NT2/D1 (cell line): Measurements from ENCODE around the gene PPM1H.
"Not testable (repeated sequence)": the region's sequence is repeated elsewhere in the genome, so short reads cannot be mapped to it uniquely, and the experiment has no call there.

ENCODE experiments used
- SUZ12 ChIP-seq: IDR thresholded peaks from 2 replicates; pipeline ENCODE4 v1.6.1; 2011; ENCODE audit not compliant: insufficient read length, insufficient read depth; ENCODE audit errors: extremely low read depth
- YY1 ChIP-seq: IDR thresholded peaks from 2 replicates; pipeline ENCODE4 v1.6.1; 2011; ENCODE audit not compliant: insufficient read length, insufficient read depth
- ZNF274 ChIP-seq: IDR thresholded peaks from 2 replicates; pipeline ENCODE4 v1.6.1; 2011; ENCODE audit warnings: mild to moderate bottlenecking, low read depth, low read length

DNA sequence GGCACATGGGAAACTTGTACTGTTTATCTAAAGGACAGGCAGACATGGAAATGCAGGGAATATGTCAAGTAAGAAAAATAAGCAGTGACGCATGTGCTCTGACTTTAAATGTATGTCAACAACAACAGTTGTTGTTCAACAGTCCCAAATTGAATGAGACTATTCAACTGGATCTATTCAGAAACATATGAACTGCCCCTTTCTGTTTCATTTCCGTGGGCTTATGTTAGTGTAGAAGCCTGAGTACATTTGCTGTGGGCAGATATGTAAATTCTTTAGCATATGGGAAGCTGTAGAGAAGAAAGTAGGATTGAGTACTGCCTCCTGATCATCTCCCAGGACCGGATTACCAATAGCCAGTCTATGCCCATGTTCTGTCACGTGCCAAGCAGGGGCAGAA is 7.4 kb upstream of the PPM1H start:
- TF ChIP-seq ZNF274, YY1, SUZ12: not testable (repeated sequence)
